Measurements from ENCODE around the gene TERF2IP.

Gene TERF2IP

GRCh38 chr16:75658175-75658574 lies 10.6 kb downstream of the TERF2IP start:
- no peak overlapping the region for H3K4me3 ChIP-seq (ENCODE audit: low read depth, low read length)
- DNase-seq (ENCODE audit: low read depth), result no peak
- TF ChIP-seq CTCF (IDR thresholded peaks at IDR 0.05; ENCODE audit: insufficient read depth, low read depth, low read length, missing control alignments), result no peak

- no peak for TF ChIP-seq CTCF (IDR thresholded peaks at IDR 0.05; ENCODE audit: insufficient read depth, low read depth, low read length, missing control alignments)
- DNase-seq (ENCODE audit: low read depth), result no peak
- no peak overlapping the region for H3K4me3 ChIP-seq (ENCODE audit: low read depth, low read length)
These were observed 12.7 kb downstream of the TERF2IP start for GRCh38 chr16:75660321-75660720.

GRCh38 chr16:75660726-75661302 lies 13.2 kb downstream of the TERF2IP start:
- no peak for DNase-seq (ENCODE audit: low read depth)
- no peak overlapping the region for H3K4me3 ChIP-seq (ENCODE audit: low read depth, low read length)
- TF ChIP-seq CTCF (IDR thresholded peaks at IDR 0.05; ENCODE audit: insufficient read depth, low read depth, low read length, missing control alignments), result no peak

- no peak for DNase-seq (ENCODE audit: low read depth)
- H3K4me3 ChIP-seq (ENCODE audit: low read depth, low read length), result no peak overlapping the region
- no peak for TF ChIP-seq CTCF (IDR thresholded peaks at IDR 0.05; ENCODE audit: insufficient read depth, low read depth, low read length, missing control alignments)
These were observed 19.9 kb downstream of the TERF2IP start for GRCh38 chr16:75667503-75667902.

- DNase-seq (ENCODE audit: low read depth), result no peak
- no peak within 1 kb of the TSS for H3K4me3 ChIP-seq (ENCODE audit: low read depth, low read length)
- TF ChIP-seq CTCF (IDR thresholded peaks at IDR 0.05; ENCODE audit: insufficient read depth, low read depth, low read length, missing control alignments), result no peak
These were observed 29.3 kb downstream of the TERF2IP start, which contains the start of gene CPHXL2 for GRCh38 chr16:75676909-75677308. TSS of gene CPHXL2 (minus strand) at chr16:75677009. CDS start at chr16:75676999, 10 bp downstream.

GRCh38 chr16:75679366-75679765 lies 31.8 kb downstream of the TERF2IP start:
- TF ChIP-seq CTCF (IDR thresholded peaks at IDR 0.05; ENCODE audit: insufficient read depth, low read depth, low read length, missing control alignments), result no peak
- H3K4me3 ChIP-seq (ENCODE audit: low read depth, low read length), result no peak overlapping the region
- DNase-seq (ENCODE audit: low read depth), result no peak

GRCh38 chr16:75682308-75682707 lies 34.7 kb downstream of the TERF2IP start:
- no peak for TF ChIP-seq CTCF (IDR thresholded peaks at IDR 0.05; ENCODE audit: insufficient read depth, low read depth, low read length, missing control alignments)
- DNase-seq (ENCODE audit: low read depth), result no peak
- H3K4me3 ChIP-seq (ENCODE audit: low read depth, low read length), result no peak overlapping the region

Data from GM12865 (cell line).